Uterus (tissue), 2 donors: ENCODE measurements around the gene MAD1L1.

Experiments used
- CTCF ChIP-seq, 4 experiments: fragments of 200-600 bp in 2 of 4; fragments of 450-650 bp in 2 of 4; sonication (generic) in 2 of 4; IDR thresholded peaks; one replicate each; pipeline ENCODE4 v1.5.1; 2016 to 2019; ENCODE audit warnings: antibody characterized with exemption in 4 of 4, mild to moderate bottlenecking in 2 of 4, moderate library complexity in 1 of 4
- POLR2A ChIP-seq, 2 donors: fragments of 450-650 bp; IDR thresholded peaks; one replicate each; pipeline ENCODE4 v1.6.1; 2016; ENCODE audit warnings: antibody characterized with exemption in 2 of 2, mild to moderate bottlenecking in 1 of 2, moderate library complexity in 1 of 2

DNA sequence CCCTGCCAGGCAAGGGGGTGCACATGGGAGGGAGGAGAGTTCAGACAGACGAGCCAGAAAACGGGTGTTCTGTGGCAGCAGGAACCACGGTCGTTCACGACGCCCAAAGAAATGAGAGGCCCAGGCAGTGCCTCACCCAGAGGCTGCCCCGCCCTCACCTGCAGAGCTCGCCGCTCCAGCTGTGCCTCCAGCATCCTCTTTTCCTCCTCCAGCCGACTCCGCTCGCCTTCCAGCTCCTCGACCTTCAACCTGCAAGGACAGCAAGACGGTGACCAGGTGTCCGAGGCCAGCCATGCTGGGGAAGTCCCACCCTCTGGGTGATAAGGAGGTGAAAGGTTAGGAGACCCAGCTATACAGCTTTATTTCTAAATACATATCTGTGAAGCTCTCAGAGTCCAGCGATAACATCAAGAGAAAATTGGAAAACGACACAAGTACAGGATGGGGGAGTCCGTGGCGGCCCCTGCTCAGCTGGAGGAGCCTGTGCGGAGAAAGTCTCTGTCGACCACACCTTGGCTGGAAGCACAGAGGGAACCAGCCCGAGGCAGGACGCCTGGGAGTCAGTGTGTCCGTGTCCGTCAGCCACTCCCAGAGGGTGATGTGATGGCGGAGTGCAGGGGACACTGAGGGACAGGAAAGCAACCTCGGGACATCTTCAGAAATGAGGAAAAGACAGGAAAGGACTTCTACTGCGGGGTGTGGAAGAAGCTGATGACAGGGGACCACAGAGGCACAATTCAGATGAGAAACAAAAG lies 275.1 kb downstream of the MAD1L1 start:
- TF ChIP-seq CTCF (IDR thresholded peaks at IDR 0.05) (no peak), POLR2A (IDR thresholded peaks at IDR 0.05) (no peak)
